Measurements from ENCODE around the gene ASTL. TPM values are rescaled to one million over a fixed set of nuclear protein-coding genes. Genes with fewer than 3 reads are reported as not detected.

The ASTL gene
- total and polyA plus RNA-seq, 8 donors = 0.08 TPM; not detected in 7

- intact Hi-C loops (cut with DNase I; ENCODE audit: low total_unique reads) = no loop called here
- no peak for TF ChIP-seq POLR2A (IDR thresholded peaks at IDR 0.05)
- TF ChIP-seq, protein P1, sequence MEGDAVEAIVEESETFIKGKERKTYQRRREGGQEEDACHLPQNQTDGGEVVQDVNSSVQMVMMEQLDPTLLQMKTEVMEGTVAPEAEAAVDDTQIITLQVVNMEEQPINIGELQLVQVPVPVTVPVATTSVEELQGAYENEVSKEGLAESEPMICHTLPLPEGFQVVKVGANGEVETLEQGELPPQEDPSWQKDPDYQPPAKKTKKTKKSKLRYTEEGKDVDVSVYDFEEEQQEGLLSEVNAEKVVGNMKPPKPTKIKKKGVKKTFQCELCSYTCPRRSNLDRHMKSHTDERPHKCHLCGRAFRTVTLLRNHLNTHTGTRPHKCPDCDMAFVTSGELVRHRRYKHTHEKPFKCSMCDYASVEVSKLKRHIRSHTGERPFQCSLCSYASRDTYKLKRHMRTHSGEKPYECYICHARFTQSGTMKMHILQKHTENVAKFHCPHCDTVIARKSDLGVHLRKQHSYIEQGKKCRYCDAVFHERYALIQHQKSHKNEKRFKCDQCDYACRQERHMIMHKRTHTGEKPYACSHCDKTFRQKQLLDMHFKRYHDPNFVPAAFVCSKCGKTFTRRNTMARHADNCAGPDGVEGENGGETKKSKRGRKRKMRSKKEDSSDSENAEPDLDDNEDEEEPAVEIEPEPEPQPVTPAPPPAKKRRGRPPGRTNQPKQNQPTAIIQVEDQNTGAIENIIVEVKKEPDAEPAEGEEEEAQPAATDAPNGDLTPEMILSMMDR (IDR thresholded peaks at IDR 0.05) = no peak
- no peak for TF ChIP-seq POLR2AphosphoS5 (IDR thresholded peaks at IDR 0.05)
- no peak for TF ChIP-seq EP300 (IDR thresholded peaks at IDR 0.05)
- Histone ChIP-seq H3K4me1 (peaks cover 8 to 19% (median 14%) of the 10 kb centered on the region in 4 donors), H3K9me3 (no peaks in the 10 kb centered on the region), H3K4me3 (no peak overlapping the region), H3K27me3 (no peaks in the 10 kb centered on the region), H3K27ac (no peak overlapping the region), H3K36me3 (peaks cover 25 to 60% (median 58%) of the 10 kb centered on the region in 4 donors)
- DNase-seq = no peak
- WGBS, 5 donors = 86 to 90% (median 88%) methylated on average over 8 of the region's 8 CpGs
These were observed 45.9 kb upstream of the ASTL start for GRCh38 chr2:96184188-96184587.

DNA sequence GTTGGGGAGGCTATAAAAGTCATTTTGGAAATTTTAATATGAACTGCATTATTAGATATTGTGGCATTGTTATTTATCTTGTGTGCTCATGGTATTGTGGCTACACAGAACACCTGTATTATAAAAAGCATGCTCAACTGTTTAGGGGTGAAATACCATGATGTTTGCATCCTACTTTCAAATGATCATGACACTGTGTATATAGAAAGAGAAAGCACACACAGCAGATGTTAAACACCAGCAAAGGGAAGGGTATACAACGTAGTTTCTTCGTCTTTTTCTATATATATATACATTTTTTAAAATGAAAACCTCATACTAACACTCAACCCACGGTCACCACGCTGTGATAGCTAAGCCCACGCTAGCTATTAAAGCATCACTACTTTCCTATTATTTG lies 43.2 kb upstream of the ASTL start:
- Histone ChIP-seq H3K36me3 (peaks cover 14 to 33% (median 32%) of the 10 kb centered on the region in 4 donors), H3K4me3 (no peak overlapping the region), H3K27ac (no peak overlapping the region), H3K27me3 (no peaks in the 10 kb centered on the region), H3K9me3 (no peaks in the 10 kb centered on the region), H3K4me1 (peaks cover 0 to 4% (median 0%) of the 10 kb centered on the region in 4 donors)
- TF ChIP-seq POLR2A (IDR thresholded peaks at IDR 0.05) (no peak), POLR2AphosphoS5 (IDR thresholded peaks at IDR 0.05) (no peak), EP300 (IDR thresholded peaks at IDR 0.05) (no peak)
- TF ChIP-seq, protein P1 (IDR thresholded peaks at IDR 0.05) = no peak
- WGBS, 5 donors = 56 to 68% (median 63%) methylated on average over 5 of the region's 5 CpGs
- intact Hi-C loops (cut with DNase I; ENCODE audit: low total_unique reads) = no loop called here
- DNase-seq = no peak

DNA sequence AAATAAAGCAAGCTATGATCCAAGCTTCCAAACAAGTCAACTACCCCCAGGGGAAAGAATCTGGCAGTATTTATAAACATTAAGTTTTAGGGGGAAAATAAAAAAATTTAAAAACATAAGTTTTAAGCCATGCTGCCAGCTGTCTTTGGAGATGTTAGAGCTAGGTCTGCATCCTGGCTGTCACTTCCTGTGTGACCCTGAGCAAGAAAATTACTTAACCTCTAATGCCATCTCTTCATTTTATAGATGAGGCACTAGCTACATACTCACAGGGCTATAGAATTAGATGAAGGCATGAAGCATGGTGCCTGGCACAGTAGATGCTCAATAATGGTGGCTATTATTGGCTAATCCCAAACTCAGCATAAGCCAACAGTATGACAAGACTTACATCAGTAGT lies 42.2 kb upstream of the ASTL start:
- Histone ChIP-seq H3K4me1 (no peaks in the 10 kb centered on the region), H3K27me3 (no peaks in the 10 kb centered on the region), H3K27ac (no peak overlapping the region), H3K4me3 (no peak overlapping the region), H3K36me3 (peaks cover 4 to 23% (median 22%) of the 10 kb centered on the region in 4 donors), H3K9me3 (no peaks in the 10 kb centered on the region)
- TF ChIP-seq EP300 (IDR thresholded peaks at IDR 0.05) = no peak
- TF ChIP-seq POLR2AphosphoS5 (IDR thresholded peaks at IDR 0.05) = no peak
- TF ChIP-seq, protein P1 (IDR thresholded peaks at IDR 0.05) = no peak
- no peak for TF ChIP-seq POLR2A (IDR thresholded peaks at IDR 0.05)
- no peak for DNase-seq
- intact Hi-C loops (cut with DNase I; ENCODE audit: low total_unique reads) = no loop called here

GRCh38 chr2:96180002-96180401 lies 41.7 kb upstream of the ASTL start:
- 87 to 100% (median 96%) methylated on average over 1 of the region's 1 CpG for WGBS, 5 donors
- H3K9me3 ChIP-seq = no peaks in the 10 kb centered on the region
- H3K4me1 ChIP-seq = no peaks in the 10 kb centered on the region
- no peak for TF ChIP-seq EP300 (IDR thresholded peaks at IDR 0.05)
- DNase-seq = no peak
- H3K36me3 ChIP-seq = peaks cover 0 to 18% (median 17%) of the 10 kb centered on the region in 4 donors
- H3K4me3 ChIP-seq = no peak overlapping the region
- H3K27me3 ChIP-seq = no peaks in the 10 kb centered on the region
- H3K27ac ChIP-seq = no peak overlapping the region
- intact Hi-C loops (cut with DNase I; ENCODE audit: low total_unique reads) = no loop called here

DNA sequence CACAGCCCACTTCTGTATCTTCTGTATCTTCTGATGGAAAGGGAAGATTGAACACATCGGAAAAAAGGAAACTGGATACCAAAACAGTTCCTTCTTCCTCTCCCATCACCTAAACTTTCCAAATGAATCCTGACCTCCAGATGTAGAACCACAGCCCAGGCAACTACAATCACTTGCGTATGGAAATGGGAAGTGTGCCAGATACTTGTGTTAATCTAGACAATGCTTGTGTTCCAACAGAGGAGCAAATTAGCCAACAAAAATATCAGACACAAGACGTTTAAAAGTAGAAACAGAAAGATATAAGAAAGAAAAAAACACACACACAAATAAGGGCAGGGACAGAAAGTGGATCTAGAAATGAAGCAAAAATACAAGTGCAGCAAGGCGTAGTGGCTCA lies 38.4 kb upstream of the ASTL start:
- DNase-seq = no peak
- Histone ChIP-seq H3K36me3 (no peaks in the 10 kb centered on the region), H3K27ac (no peak overlapping the region), H3K9me3 (no peaks in the 10 kb centered on the region), H3K4me1 (no peaks in the 10 kb centered on the region), H3K27me3 (no peaks in the 10 kb centered on the region), H3K4me3 (no peak overlapping the region)
- intact Hi-C loops (cut with DNase I; ENCODE audit: low total_unique reads) = loop anchor here (10.0 kb wide), 1 partner anchor 152 kb away; no protein-coding TSS in a partner anchor
- WGBS, 5 donors = 45 to 60% (median 55%) methylated on average over 4 of the region's 4 CpGs
- no peak for TF ChIP-seq POLR2AphosphoS5 (IDR thresholded peaks at IDR 0.05)
- no peak for TF ChIP-seq POLR2A (IDR thresholded peaks at IDR 0.05)
- no peak for TF ChIP-seq EP300 (IDR thresholded peaks at IDR 0.05)
- TF ChIP-seq, protein P1 (IDR thresholded peaks at IDR 0.05) = no peak
